ENCODE results near the gene DBH. TPM values are rescaled to one million over a fixed set of nuclear protein-coding genes. Genes with fewer than 3 reads are reported as not detected.
"Not testable (repeated sequence)": the region's sequence is repeated elsewhere in the genome, so short reads cannot be mapped to it uniquely, and the experiment has no call there.

The DBH gene
- total RNA-seq, 1 donor from 2014 or later: not detected

DNA sequence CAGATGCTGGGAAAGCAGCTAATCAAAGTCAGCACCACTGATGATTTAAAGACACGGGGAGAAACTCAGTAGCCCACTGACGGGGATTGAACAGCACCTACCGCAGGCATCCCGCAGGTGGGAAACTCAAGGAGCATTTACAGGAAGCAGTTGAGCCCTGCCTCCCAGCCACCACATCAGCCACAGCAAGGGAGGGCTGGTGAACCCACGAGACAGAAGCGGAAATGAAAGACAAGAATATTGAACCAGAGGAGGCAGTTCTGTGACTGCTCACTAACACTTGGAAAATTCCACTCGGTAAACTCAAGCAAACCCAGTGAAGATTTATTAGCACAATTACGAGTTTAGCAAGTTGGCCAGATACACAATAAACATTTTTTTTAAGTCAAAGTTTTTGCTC is 16.4 kb upstream of the DBH start:
- Histone ChIP-seq H3K4me3 (ENCODE audit: low read depth, low read length) (no peak overlapping the region), H3K36me3 (ENCODE audit: control insufficient read depth, insufficient read depth, low read length) (no peaks in the 10 kb centered on the region), H3K27me3 (ENCODE audit: control insufficient read depth, insufficient read depth, low read length) (peaks cover 4% of the 10 kb centered on the region)
- TF ChIP-seq, protein P1, sequence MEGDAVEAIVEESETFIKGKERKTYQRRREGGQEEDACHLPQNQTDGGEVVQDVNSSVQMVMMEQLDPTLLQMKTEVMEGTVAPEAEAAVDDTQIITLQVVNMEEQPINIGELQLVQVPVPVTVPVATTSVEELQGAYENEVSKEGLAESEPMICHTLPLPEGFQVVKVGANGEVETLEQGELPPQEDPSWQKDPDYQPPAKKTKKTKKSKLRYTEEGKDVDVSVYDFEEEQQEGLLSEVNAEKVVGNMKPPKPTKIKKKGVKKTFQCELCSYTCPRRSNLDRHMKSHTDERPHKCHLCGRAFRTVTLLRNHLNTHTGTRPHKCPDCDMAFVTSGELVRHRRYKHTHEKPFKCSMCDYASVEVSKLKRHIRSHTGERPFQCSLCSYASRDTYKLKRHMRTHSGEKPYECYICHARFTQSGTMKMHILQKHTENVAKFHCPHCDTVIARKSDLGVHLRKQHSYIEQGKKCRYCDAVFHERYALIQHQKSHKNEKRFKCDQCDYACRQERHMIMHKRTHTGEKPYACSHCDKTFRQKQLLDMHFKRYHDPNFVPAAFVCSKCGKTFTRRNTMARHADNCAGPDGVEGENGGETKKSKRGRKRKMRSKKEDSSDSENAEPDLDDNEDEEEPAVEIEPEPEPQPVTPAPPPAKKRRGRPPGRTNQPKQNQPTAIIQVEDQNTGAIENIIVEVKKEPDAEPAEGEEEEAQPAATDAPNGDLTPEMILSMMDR (IDR thresholded peaks at IDR 0.05; ENCODE audit: insufficient read depth, low read length, severe bottlenecking): no peak
- FAIRE-seq (no peak), DNase-seq (ENCODE audit: low read depth) (no peak)

GRCh38 chr9:133621725-133622267 is 14.4 kb upstream of the DBH start:
- FAIRE-seq: no peak
- H3K27me3 ChIP-seq (ENCODE audit: control insufficient read depth, insufficient read depth, low read length): peaks cover 2% of the 10 kb centered on the region
- TF ChIP-seq, protein P1 (IDR thresholded peaks at IDR 0.05; ENCODE audit: insufficient read depth, low read length, severe bottlenecking): no peak

DNA sequence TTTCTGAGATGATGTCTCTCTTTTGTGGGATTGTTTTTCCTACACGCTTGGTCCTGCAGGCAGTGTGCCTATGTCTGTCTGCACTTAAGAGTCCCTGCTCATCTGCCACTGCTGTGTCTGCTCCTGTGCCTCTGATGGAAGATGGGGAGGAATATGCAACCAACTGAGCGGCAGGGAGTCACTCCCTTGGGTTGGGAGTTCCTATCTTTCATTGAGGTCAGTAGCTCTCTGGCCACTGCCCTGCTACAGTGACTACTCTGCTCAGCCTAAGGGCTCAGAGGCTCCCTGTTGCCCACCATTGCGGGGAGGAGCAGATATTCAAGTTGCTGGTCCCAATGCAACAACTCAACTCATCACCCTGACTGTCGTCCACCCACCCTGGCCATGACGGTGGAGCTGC is 13.6 kb upstream of the DBH start:
- H3K27me3 ChIP-seq (ENCODE audit: control insufficient read depth, insufficient read depth, low read length): no peaks in the 10 kb centered on the region
- no peaks in the 10 kb centered on the region for H3K36me3 ChIP-seq (ENCODE audit: control insufficient read depth, insufficient read depth, low read length)
- H3K4me3 ChIP-seq (ENCODE audit: low read depth, low read length): no peak overlapping the region
- FAIRE-seq (no peak), DNase-seq (ENCODE audit: low read depth) (no peak)
- TF ChIP-seq, protein P1 (IDR thresholded peaks at IDR 0.05; ENCODE audit: insufficient read depth, low read length, severe bottlenecking): no peak

More at GRCh38 chr9:133621725-133622267, 14.4 kb upstream of the DBH start:
- no peak for DNase-seq (ENCODE audit: low read depth)
- no peaks in the 10 kb centered on the region for H3K36me3 ChIP-seq (ENCODE audit: control insufficient read depth, insufficient read depth, low read length)
- no peak overlapping the region for H3K4me3 ChIP-seq (ENCODE audit: low read depth, low read length)

DNA sequence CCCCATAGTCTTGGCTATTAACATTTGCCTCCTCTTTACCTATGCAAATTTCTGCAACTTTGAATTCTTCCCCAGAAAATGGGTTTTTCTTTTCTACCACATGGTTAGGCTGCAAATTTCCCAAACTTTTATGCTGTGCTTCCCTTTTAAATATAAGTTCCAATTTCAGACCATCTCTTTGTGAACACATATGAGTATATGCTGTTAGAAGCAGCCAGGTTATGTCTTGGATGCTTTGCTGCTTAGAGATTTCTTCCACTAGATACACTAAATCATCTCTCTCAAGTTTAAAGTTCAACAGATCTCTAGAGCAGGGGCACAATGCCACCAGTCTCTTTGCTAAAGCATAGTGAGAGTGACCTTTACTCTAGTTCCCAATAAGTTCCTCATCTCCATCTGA is 10.2 kb upstream of the DBH start:
- FAIRE-seq; H3K27me3 ChIP-seq (ENCODE audit: control insufficient read depth, insufficient read depth, low read length); DNase-seq (ENCODE audit: low read depth); H3K4me3 ChIP-seq (ENCODE audit: low read depth, low read length); H3K36me3 ChIP-seq (ENCODE audit: control insufficient read depth, insufficient read depth, low read length): not testable (repeated sequence)

DNA sequence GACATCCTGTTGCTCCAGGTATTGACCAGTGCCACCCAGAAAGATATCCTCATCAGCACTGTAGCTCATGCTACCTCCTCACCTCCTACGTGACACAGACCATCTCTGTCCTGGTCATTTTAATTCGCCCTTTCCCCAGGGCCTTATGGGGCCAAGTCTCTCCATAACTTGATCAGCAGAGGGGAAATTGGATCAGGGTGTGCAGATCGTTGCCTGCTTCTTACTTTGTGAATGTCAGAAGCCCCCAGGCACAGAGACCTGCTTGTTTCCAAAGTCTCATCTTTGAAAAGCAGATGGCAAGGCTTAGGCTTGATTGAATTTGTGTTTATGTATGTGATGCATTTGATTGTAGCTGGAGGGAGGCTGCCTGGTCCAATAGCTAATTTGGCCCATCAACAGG is 8.8 kb upstream of the DBH start:
- Histone ChIP-seq H3K27me3 (ENCODE audit: control insufficient read depth, insufficient read depth, low read length) (no peaks in the 10 kb centered on the region), H3K36me3 (ENCODE audit: control insufficient read depth, insufficient read depth, low read length) (no peaks in the 10 kb centered on the region), H3K4me3 (ENCODE audit: low read depth, low read length) (no peak overlapping the region)
- DNase-seq (ENCODE audit: low read depth) (no peak), FAIRE-seq (peak; percentile 89)
- TF ChIP-seq, protein P1 (IDR thresholded peaks at IDR 0.05; ENCODE audit: insufficient read depth, low read length, severe bottlenecking): no peak

GRCh38 chr9:133628766-133629165 is 7.4 kb upstream of the DBH start:
- TF ChIP-seq, protein P1 (IDR thresholded peaks at IDR 0.05; ENCODE audit: insufficient read depth, low read length, severe bottlenecking): no peak
- DNase-seq (ENCODE audit: low read depth) (no peak), FAIRE-seq (no peak)
- Histone ChIP-seq H3K4me3 (ENCODE audit: low read depth, low read length) (no peak overlapping the region), H3K27me3 (ENCODE audit: control insufficient read depth, insufficient read depth, low read length) (peaks cover 4% of the 10 kb centered on the region), H3K36me3 (ENCODE audit: control insufficient read depth, insufficient read depth, low read length) (no peaks in the 10 kb centered on the region)
